ENCODE data around the gene CLPTM1L.

CLPTM1L gene

DNA sequence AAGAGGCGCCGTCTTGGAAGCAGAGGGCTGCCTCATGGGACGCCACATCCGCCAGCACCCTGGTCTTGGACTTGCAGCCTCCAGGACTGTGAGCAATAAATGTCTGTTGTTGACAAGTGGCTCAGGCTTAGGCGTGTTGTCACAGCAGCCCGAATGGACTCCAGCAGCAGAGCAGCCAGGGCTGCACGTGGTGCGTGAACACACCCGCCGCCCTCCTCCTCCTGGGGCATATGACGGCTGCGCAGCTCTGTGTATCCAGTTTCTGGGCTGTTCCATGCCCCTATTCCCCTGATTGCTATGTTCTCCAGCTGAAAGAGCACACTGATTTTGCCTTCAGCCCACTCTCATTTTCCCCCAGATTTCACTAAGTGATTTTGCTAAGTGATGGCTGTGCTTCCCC is 36.0 kb upstream of the CLPTM1L start:
- H3K4me3 ChIP-seq (ENCODE audit: low read depth, low read length): no peak overlapping the region
- TF ChIP-seq, protein P1, sequence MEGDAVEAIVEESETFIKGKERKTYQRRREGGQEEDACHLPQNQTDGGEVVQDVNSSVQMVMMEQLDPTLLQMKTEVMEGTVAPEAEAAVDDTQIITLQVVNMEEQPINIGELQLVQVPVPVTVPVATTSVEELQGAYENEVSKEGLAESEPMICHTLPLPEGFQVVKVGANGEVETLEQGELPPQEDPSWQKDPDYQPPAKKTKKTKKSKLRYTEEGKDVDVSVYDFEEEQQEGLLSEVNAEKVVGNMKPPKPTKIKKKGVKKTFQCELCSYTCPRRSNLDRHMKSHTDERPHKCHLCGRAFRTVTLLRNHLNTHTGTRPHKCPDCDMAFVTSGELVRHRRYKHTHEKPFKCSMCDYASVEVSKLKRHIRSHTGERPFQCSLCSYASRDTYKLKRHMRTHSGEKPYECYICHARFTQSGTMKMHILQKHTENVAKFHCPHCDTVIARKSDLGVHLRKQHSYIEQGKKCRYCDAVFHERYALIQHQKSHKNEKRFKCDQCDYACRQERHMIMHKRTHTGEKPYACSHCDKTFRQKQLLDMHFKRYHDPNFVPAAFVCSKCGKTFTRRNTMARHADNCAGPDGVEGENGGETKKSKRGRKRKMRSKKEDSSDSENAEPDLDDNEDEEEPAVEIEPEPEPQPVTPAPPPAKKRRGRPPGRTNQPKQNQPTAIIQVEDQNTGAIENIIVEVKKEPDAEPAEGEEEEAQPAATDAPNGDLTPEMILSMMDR (IDR thresholded peaks at IDR 0.05; ENCODE audit: borderline replicate concordance, insufficient read depth, low read depth, low read length): no peak

DNA sequence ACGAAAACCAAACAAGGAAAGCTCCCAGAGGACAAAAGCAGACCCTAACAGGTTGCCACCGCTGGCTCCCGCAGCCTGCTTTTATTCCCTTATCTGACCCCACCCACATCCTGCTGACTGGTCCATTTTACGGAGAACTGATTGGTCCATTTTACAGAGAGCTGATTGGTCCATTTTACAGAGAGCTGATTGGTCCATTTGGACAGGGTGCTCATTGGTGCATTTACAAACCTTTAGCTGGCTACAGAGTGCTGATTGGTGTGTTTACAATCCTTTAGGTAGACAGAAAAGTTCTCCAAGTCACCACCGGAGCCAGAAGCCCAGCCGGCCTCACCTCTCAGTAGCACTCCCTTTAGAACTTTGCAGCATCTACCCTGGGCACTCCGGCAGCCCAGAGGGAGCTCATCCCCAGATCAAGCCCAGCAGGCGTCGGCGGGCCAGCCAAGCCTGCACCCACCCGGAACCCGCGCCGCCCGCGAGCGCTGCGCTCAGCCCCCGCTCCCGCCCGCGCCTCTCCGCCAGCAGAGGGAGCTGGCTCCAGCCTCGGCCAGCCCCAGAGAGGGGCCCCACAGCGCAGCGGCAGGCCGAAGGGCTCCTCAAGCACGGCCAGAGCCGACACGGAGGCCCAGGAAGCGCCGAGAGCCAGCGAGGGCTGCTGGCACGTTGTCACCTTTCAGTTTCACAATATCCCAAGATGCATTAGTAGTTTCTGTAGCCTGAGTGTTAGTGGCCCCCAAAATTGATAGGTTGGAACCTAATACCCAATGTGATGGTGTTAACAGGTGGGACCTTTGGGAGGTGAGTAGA is 35.3 kb upstream of the CLPTM1L start:
- H3K4me3 ChIP-seq (ENCODE audit: low read depth, low read length): no peak overlapping the region
- TF ChIP-seq, protein P1 (IDR thresholded peaks at IDR 0.05; ENCODE audit: borderline replicate concordance, insufficient read depth, low read depth, low read length): peak; percentile 63; the same call in 1 of the 2 replicates

DNA sequence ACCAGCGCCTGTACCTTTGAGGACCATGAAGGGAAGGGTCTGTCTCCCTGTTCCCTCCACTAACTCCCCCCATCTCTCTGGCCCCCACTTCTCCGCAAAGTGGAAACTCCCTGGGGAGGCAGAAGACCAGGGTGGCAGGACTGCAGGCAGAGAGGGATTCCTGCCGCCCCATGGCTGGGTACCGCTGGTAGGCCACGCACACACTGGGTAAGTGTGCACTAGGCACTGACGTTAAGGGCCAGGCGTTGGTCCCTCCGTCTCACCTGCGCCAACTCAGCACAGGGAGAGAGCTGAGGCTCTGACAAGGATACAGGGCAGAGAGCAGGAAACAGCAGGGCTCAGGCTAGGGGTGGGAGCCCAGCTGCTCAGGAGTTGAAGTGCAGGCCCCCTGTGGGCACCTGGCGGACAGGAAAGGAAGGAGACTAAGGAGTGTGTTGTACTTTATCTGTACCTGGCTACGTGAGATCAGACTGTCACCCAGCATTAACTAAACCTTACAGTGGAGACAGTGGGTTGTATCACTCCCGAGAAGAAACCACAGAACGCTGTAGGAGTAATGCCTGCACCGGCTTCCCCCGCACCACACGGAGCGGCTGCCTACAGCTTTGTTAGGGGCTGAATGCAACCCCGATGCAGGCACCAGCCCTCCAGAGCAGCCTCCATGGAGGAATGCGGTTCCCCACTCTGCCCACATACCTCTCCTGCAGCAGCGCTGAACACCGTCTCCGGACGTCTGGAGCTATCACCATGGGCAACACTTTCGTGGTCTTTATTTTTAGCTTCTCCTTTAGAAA is 34.2 kb upstream of the CLPTM1L start:
- TF ChIP-seq, protein P1 (IDR thresholded peaks at IDR 0.05; ENCODE audit: borderline replicate concordance, insufficient read depth, low read depth, low read length): no peak
- no peak overlapping the region for H3K4me3 ChIP-seq (ENCODE audit: low read depth, low read length)

DNA sequence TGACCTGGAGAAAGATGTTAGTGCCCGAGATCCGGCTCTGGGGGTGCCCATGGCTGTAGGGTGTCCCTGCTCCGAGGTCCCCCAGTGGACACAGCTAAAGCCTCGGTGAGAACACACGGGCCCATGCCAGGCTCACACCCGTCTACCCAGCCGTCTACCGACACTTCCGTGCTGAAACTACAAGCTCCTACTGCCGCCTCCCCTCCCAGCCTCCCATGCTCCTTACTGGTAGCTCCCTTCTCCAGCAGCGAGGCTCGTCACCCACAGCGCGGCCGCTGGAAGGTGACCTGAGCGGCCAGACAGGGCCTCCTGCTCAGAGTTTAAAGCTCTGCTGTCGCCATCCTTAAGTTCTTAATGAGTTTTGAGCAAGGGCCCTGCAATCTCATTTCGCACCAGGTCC is 33.2 kb upstream of the CLPTM1L start:
- H3K4me3 ChIP-seq (ENCODE audit: low read depth, low read length): no peak overlapping the region
- TF ChIP-seq, protein P1 (IDR thresholded peaks at IDR 0.05; ENCODE audit: borderline replicate concordance, insufficient read depth, low read depth, low read length): no peak

DNA sequence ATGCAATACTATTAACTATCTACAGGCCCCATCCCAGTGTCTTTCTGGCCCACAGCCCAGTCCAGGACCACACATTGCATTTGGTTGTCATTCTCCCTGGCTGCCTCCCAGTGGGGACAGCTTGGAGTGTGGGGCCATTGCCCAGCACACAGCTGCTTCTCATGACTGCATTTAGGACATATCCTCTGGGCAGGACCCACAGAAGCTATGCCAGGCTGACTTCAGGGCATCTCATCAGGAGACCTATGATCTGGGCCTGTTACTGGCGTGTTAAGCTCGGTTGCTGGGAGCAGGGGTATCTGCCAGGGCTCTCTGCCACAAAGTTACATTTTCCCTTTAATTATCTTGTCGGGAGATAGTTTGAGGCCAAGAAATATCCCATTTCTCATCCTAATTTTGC is 32.1 kb upstream of the CLPTM1L start:
- TF ChIP-seq, protein P1 (IDR thresholded peaks at IDR 0.05; ENCODE audit: borderline replicate concordance, insufficient read depth, low read depth, low read length): no peak
- H3K4me3 ChIP-seq (ENCODE audit: low read depth, low read length): no peak overlapping the region

DNA sequence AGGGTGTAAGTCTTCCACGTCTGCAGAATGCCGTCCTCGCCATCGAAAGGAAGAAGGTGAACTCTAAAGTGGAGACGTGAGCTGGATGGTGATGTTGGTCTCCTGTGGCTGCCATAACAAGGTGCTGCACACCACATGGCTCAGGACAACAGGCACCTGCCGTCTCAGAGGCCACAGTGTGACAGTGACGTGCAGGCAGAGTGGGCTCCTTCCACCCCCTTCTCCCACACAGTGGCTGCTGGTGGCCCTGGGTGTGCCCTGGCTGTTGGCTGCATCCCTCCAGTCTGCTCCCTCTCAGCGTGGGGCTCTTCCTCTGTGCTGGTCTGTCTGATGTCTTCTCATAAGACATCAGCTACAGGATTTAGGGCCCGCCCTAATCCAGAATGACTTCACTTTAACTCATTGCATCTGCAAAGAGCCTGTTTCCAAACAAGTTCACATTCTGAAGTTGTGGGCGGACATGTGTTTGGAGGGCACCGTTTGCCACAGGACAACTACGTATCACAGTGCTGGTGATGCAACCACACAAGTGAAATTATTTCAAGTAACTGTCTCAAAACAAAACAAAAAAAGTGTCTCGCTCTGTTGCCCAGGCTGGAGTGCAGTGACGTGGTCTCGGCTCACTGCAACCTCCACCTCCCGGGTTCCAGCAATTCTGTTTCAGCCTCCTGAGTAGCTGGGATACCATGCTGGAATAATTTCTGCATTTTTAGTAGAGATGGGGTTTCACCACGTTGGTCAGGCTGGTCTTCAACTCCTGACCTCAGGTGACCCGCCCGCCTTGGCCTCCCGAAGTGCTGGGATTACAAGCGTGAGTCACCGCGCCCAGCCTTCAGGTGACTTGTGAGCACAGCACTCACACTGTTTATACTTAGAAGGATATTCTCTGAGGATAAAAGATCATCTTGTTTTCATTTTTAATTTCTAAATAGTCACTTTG is 31.2 kb upstream of the CLPTM1L start:
- no peak overlapping the region for H3K4me3 ChIP-seq (ENCODE audit: low read depth, low read length)
- TF ChIP-seq, protein P1 (IDR thresholded peaks at IDR 0.05; ENCODE audit: borderline replicate concordance, insufficient read depth, low read depth, low read length): no peak
